ENCODE data around the gene PCDH1.
"Not testable (repeated sequence)": the region's sequence is repeated elsewhere in the genome, so short reads cannot be mapped to it uniquely, and the experiment has no call there.

GRCh38 chr5:141820686-141821085 lies 57.5 kb downstream of the PCDH1 start:
- TF ChIP-seq CTCF, POLR2A (IDR thresholded peaks at IDR 0.05): not testable (repeated sequence)
